Activated naive CD4-positive, alpha-beta T cell treated with Interleukin-2 at 50 U/mL for 16 hours (primary cell): ENCODE results near the gene PTPRN2.

Source experiments
- DNase-seq: peaks from one replicate; pipeline ENCODE4 v3.0.0-alpha.2; 2020

PTPRN2 gene

GRCh38 chr7:158101821-158102450, 485.7 kb downstream of the PTPRN2 start:
- no peak for DNase-seq

GRCh38 chr7:158098125-158099030, 489.2 kb downstream of the PTPRN2 start:
- DNase-seq: no peak

GRCh38 chr7:158097453-158098124, 490.0 kb downstream of the PTPRN2 start:
- no peak for DNase-seq

- no peak for DNase-seq
Observed at GRCh38 chr7:158097106-158097452, 490.5 kb downstream of the PTPRN2 start.

GRCh38 chr7:158096582-158096981, 491.0 kb downstream of the PTPRN2 start:
- no peak for DNase-seq

GRCh38 chr7:158094671-158095226, 492.9 kb downstream of the PTPRN2 start:
- no peak for DNase-seq

GRCh38 chr7:158094046-158094445, 493.6 kb downstream of the PTPRN2 start:
- DNase-seq: no peak

- no peak for DNase-seq
Observed at GRCh38 chr7:158093156-158093796, 494.3 kb downstream of the PTPRN2 start.

- no peak for DNase-seq
Observed at GRCh38 chr7:158087196-158087595, 500.4 kb downstream of the PTPRN2 start.

- no peak for DNase-seq
Observed at GRCh38 chr7:158085741-158086695, 501.6 kb downstream of the PTPRN2 start.

GRCh38 chr7:158084555-158084954, 503.1 kb downstream of the PTPRN2 start:
- DNase-seq: no peak

GRCh38 chr7:158083526-158084310, 503.9 kb downstream of the PTPRN2 start:
- DNase-seq: no peak

- no peak for DNase-seq
Observed at GRCh38 chr7:158082761-158083160, 504.9 kb downstream of the PTPRN2 start.

GRCh38 chr7:158080899-158081445, 506.7 kb downstream of the PTPRN2 start:
- DNase-seq: no peak

- DNase-seq: no peak
Observed at GRCh38 chr7:158077934-158078910, 509.4 kb downstream of the PTPRN2 start.

GRCh38 chr7:158077151-158077840, 510.3 kb downstream of the PTPRN2 start:
- DNase-seq: no peak

- DNase-seq: no peak
Observed at GRCh38 chr7:158076656-158077055, 511.0 kb downstream of the PTPRN2 start.

- no peak for DNase-seq
Observed at GRCh38 chr7:158076215-158076614, 511.4 kb downstream of the PTPRN2 start.

GRCh38 chr7:158075633-158076001, 512.0 kb downstream of the PTPRN2 start:
- no peak for DNase-seq
